ENCODE results near the gene FAM193A.
"Not testable (repeated sequence)": the region's sequence is repeated elsewhere in the genome, so short reads cannot be mapped to it uniquely, and the experiment has no call there.

Gene FAM193A

GRCh38 chr4:2535376-2536192, 863 bp upstream of the FAM193A start:
- TF ChIP-seq ZNF8 (CRISPR knock-in tag; IDR thresholded peaks at IDR 0.05) (no peak), SNAI2 (CRISPR knock-in tag; IDR thresholded peaks at IDR 0.05) (no peak), ZFP3 (CRISPR knock-in tag; IDR thresholded peaks at IDR 0.05) (no peak), TSHZ2 (CRISPR knock-in tag; IDR thresholded peaks at IDR 0.05) (no peak), CREB5 (CRISPR knock-in tag; IDR thresholded peaks at IDR 0.05; ENCODE audit: low read depth) (no peak), GLIS3 (CRISPR knock-in tag; IDR thresholded peaks at IDR 0.05) (no peak), ARNTL (CRISPR knock-in tag; IDR thresholded peaks at IDR 0.05; ENCODE audit: borderline replicate concordance, low read depth) (no peak), PPARA (CRISPR knock-in tag; IDR thresholded peaks at IDR 0.05; ENCODE audit: borderline replicate concordance) (no peak), ISL1 (CRISPR knock-in tag; IDR thresholded peaks at IDR 0.05) (no peak), ZNF565 (CRISPR knock-in tag; conservative IDR thresholded peaks at IDR 0.05; ENCODE audit: low read depth) (no peak), OSR1 (CRISPR knock-in tag; IDR thresholded peaks at IDR 0.05) (no peak), ZNF70 (CRISPR knock-in tag; IDR thresholded peaks at IDR 0.05) (no peak), CSRNP3 (CRISPR knock-in tag; IDR thresholded peaks at IDR 0.05) (no peak), BACH2 (CRISPR knock-in tag; IDR thresholded peaks at IDR 0.05; ENCODE audit: borderline replicate concordance) (no peak), TCF4 (CRISPR knock-in tag; IDR thresholded peaks at IDR 0.05; ENCODE audit: borderline replicate concordance) (no peak), PATZ1 (CRISPR knock-in tag; IDR thresholded peaks at IDR 0.05; ENCODE audit: borderline replicate concordance) (no peak)
- peak; percentile 20 for ATAC-seq

GRCh38 chr4:2537011-2537830, 774 bp downstream of the FAM193A start:
- peak; percentile 1 for ATAC-seq
- TF ChIP-seq ZC3H10 (CRISPR knock-in tag; IDR thresholded peaks at IDR 0.05): no peak
- peak; percentile 91 for TF ChIP-seq ZFP3 (CRISPR knock-in tag; IDR thresholded peaks at IDR 0.05)
- no peak for TF ChIP-seq TCF4 (CRISPR knock-in tag; IDR thresholded peaks at IDR 0.05; ENCODE audit: borderline replicate concordance)

- not testable (repeated sequence) for ATAC-seq
Observed at GRCh38 chr4:2543580-2544191, 7.2 kb downstream of the FAM193A start.

GRCh38 chr4:2545321-2546013, 9.0 kb downstream of the FAM193A start:
- TF ChIP-seq ISL1 (CRISPR knock-in tag; IDR thresholded peaks at IDR 0.05) (no peak), ESRRG (CRISPR knock-in tag; IDR thresholded peaks at IDR 0.05) (no peak), SNAI2 (CRISPR knock-in tag; IDR thresholded peaks at IDR 0.05) (no peak)
- ATAC-seq: no peak
